Left lung (tissue), 10 donors: ENCODE measurements around the gene GABRB2. TPM values are rescaled to one million over a fixed set of nuclear protein-coding genes. Genes with fewer than 3 reads are reported as not detected.

Experiments
- ATAC-seq: fragments of 200-7000 bp; cut with Tn5 transposase; one replicate; pipeline ENCODE4 v1.9.1; 2020; ENCODE audit warnings: moderate library complexity
- DNase-seq, 4 donors: peaks; one replicate each; pipeline ENCODE4 v3.0.0-alpha.2; 2013 to 2020
- H3K27ac ChIP-seq, 2 donors: fragments of 200-600 bp; sonication (generic) in 1 of 2; one replicate each; pipeline versions ENCODE4 v1.5.0 to v1.8.0; 2020 to 2021
- H3K27me3 ChIP-seq, 2 donors: fragments of 200-600 bp; sonication (generic) in 1 of 2; one replicate each; pipeline versions ENCODE4 v1.5.0 to v1.8.0; 2020 to 2021
- H3K36me3 ChIP-seq, 2 donors: fragments of 200-600 bp; sonication (generic) in 1 of 2; one replicate each; pipeline versions ENCODE4 v1.5.0 to v1.8.0; 2020 to 2021
- H3K4me1 ChIP-seq, 2 donors: fragments of 200-600 bp; one replicate each; pipeline ENCODE4 v1.8.0; 2021
- H3K4me3 ChIP-seq, 2 donors: fragments of 200-600 bp; sonication (generic) in 1 of 2; one replicate each; pipeline versions ENCODE4 v1.5.0 to v1.8.0; 2020 to 2021; ENCODE audit warnings: mild to moderate bottlenecking in 1 of 2
- H3K9me3 ChIP-seq, 2 donors: fragments of 200-600 bp; sonication (generic) in 1 of 2; one replicate each; pipeline versions ENCODE4 v1.5.0 to v1.8.0; 2020 to 2021
- CTCF ChIP-seq, 2 donors: fragments of 200-600 bp; sonication (generic) in 1 of 2; IDR thresholded peaks; one replicate each; pipeline versions ENCODE4 v1.5.0 to v1.8.0; 2021; ENCODE audit warnings: antibody characterized with exemption in 2 of 2
- intact Hi-C, 2 donors: fragments of 100-400 bp; cut with DNase I; formaldehyde crosslinking; loops; one replicate each; pipeline versions ENCODE4 v1.11.2 to v1.14.2; 2022
- polyA plus RNA-seq, 6 donors: library from polyadenylated mRNA; unstranded; fragments of 120-200 nt; gene quantifications; one replicate each; pipeline ENCODE4 v1.2.1, GENCODE V29; 2013; ENCODE audit not compliant: insufficient read length in 6 of 6
- total RNA-seq, 2 donors: library from RNA; stranded (reverse); fragmentation: NEBNext Ultra II Directional; extraction: Animal tissue kit (Norgen Biotek cat#: 25700); gene quantifications; one replicate each; pipeline ENCODE4 v1.2.1, GENCODE V29; 2021
- donor health status: DM: no; HTN: yes; CAD: no.
- donor health status: DM: no; HTN: no; CAD: no.

GABRB2 gene
- total and polyA plus RNA-seq, 8 donors, result 0.50 to 3.1 (median 1.6) TPM

GRCh38 chr5:161414896-161415295, 131.6 kb downstream of the GABRB2 start:
- no peaks in the 10 kb centered on the region for H3K27me3 ChIP-seq
- no peak overlapping the region for H3K27ac ChIP-seq
- intact Hi-C loops, result no loop called here
- no peaks in the 10 kb centered on the region for H3K9me3 ChIP-seq
- no peak for DNase-seq
- H3K4me3 ChIP-seq, result no peak overlapping the region
- H3K36me3 ChIP-seq, result no peaks in the 10 kb centered on the region
- no peak for ATAC-seq
- no peaks in the 10 kb centered on the region for H3K4me1 ChIP-seq
- no peak for TF ChIP-seq CTCF (IDR thresholded peaks at IDR 0.05)

DNA sequence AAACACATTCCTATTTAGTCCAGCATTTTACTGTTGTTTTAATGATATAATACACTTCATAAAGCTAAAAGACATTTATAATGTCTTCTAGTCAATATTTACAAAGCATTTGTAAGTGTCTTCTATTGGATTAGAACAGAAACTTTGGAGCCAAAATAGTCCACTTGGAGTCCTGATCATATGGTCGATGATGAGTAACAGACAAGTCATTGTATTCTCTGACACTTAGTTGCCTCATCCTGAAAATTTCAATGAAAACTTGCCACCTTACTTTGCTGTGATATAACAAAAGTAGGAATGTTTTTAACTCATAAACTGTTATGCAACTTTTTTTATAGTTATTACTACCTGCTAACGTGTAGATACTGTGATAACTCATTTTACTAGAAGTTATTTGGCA, 132.5 kb downstream of the GABRB2 start:
- H3K27me3 ChIP-seq, result no peaks in the 10 kb centered on the region
- H3K4me1 ChIP-seq, result no peaks in the 10 kb centered on the region
- H3K36me3 ChIP-seq, result no peaks in the 10 kb centered on the region
- ATAC-seq (no peak), DNase-seq (no peak)
- no peak overlapping the region for H3K27ac ChIP-seq
- H3K9me3 ChIP-seq, result no peaks in the 10 kb centered on the region
- no peak overlapping the region for H3K4me3 ChIP-seq
- TF ChIP-seq CTCF (IDR thresholded peaks at IDR 0.05), result no peak
- intact Hi-C loops, result no loop called here

DNA sequence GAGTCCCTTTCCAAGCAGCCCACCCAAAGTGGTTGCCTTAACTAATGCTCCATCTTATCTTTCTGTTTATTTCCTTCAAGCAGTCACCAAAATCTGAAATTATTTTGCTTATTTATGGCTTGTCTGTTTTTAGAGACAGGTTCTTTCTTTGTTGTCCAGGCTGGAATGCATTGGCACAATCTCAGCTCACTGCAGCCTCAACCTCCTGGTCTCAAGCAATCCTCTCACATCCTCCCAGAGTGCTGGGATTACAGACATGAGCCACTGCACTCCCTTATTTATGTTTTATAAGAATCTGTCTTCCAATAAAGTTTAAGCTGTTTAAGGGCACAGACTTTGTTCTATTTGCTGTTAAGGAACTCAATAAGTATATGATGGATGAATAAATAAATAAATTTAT, 133.7 kb downstream of the GABRB2 start:
- H3K36me3 ChIP-seq, result no peaks in the 10 kb centered on the region
- DNase-seq (no peak), ATAC-seq (no peak)
- TF ChIP-seq CTCF (IDR thresholded peaks at IDR 0.05), result no peak
- no peaks in the 10 kb centered on the region for H3K27me3 ChIP-seq
- H3K4me1 ChIP-seq, result no peaks in the 10 kb centered on the region
- H3K27ac ChIP-seq, result no peak overlapping the region
- H3K9me3 ChIP-seq, result no peaks in the 10 kb centered on the region
- intact Hi-C loops, result no loop called here
- no peak overlapping the region for H3K4me3 ChIP-seq

DNA sequence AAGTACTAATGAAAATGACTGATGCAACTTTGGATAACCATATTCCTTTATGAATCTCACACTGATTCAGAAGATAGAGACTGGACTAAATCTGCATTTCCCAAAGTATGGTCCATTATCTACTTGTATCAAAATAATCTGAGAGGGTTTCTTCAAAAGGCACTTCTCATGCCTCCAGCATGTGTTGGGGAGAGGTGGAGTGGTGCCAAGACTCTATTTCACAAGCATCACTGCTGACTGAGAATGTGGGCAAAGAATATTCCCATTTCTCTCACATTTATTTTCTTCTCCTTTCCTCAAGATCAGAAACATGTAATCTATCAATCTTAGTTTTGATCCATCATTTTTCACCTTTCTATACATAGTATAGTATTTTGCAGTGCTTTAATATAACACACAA, 135.4 kb downstream of the GABRB2 start:
- intact Hi-C loops, result no loop called here
- H3K4me1 ChIP-seq, result no peaks in the 10 kb centered on the region
- no peak for TF ChIP-seq CTCF (IDR thresholded peaks at IDR 0.05)
- H3K27me3 ChIP-seq, result no peaks in the 10 kb centered on the region
- no peak overlapping the region for H3K27ac ChIP-seq
- H3K9me3 ChIP-seq, result no peaks in the 10 kb centered on the region
- ATAC-seq (no peak), DNase-seq (no peak)
- no peaks in the 10 kb centered on the region for H3K36me3 ChIP-seq
- no peak overlapping the region for H3K4me3 ChIP-seq

- no peak for DNase-seq
- Histone ChIP-seq H3K27me3 (no peaks in the 10 kb centered on the region), H3K4me3 (no peak overlapping the region), H3K36me3 (no peaks in the 10 kb centered on the region), H3K9me3 (no peaks in the 10 kb centered on the region), H3K27ac (peak overlapping the region in 1 of 2 donors; percentile 15), H3K4me1 (no peaks in the 10 kb centered on the region)
- no peak for TF ChIP-seq CTCF (IDR thresholded peaks at IDR 0.05)
- intact Hi-C loops, result no loop called here
- no peak for ATAC-seq
Measured at GRCh38 chr5:161410640-161411039, 135.9 kb downstream of the GABRB2 start.
